ELF-1 (cell line): ENCODE results near the gene LIF.
"Not testable (repeated sequence)": the region's sequence is repeated elsewhere in the genome, so short reads cannot be mapped to it uniquely, and the experiment has no call there.

Experiments
- DNase-seq: peaks from one replicate; pipeline ENCODE4 v3.0.0-alpha.2; 2016; ENCODE audit warnings: low read depth, low spot score

Gene LIF

GRCh38 chr22:30244641-30245040 lies 1.9 kb downstream of the LIF start:
- no peak for DNase-seq

DNA sequence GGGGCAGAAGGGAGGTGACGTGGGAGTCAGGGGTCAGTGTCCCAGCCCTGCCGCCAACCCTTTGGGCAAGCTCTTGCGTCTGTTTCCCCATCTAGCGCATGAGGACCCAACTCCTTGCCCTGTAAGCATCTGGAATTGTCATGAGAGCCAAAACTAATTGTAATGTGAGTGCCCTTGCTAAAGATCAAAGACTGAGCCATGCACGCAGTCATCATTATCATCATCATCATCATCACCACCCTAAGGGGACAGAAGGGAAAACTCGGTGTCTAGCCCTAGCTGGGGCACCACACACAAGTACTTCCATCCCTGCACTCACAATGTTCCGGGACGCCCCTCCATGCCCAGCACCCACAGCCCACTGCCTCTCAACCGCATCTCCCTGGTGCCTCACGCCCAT lies 2.5 kb downstream of the LIF start:
- no peak for DNase-seq

DNA sequence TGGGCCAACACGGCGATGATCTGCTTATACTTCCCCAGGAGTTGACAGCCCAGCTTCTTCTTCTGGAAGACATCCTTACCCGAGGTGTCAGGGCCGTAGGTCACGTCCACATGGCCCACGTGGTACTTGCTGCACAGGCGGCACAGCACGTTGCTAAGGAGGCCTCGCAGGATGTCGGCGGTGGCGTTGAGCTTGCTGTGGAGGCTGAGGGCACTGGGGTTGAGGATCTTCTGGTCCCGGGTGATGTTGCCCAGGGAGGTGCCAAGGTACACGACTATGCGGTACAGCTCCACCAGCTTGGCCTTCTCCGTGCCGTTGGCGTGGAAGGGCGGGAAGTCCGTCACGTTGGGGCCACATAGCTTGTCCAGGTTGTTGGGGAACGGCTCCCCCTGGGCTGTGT lies 2.9 kb downstream of the LIF start:
- no peak for DNase-seq

DNA sequence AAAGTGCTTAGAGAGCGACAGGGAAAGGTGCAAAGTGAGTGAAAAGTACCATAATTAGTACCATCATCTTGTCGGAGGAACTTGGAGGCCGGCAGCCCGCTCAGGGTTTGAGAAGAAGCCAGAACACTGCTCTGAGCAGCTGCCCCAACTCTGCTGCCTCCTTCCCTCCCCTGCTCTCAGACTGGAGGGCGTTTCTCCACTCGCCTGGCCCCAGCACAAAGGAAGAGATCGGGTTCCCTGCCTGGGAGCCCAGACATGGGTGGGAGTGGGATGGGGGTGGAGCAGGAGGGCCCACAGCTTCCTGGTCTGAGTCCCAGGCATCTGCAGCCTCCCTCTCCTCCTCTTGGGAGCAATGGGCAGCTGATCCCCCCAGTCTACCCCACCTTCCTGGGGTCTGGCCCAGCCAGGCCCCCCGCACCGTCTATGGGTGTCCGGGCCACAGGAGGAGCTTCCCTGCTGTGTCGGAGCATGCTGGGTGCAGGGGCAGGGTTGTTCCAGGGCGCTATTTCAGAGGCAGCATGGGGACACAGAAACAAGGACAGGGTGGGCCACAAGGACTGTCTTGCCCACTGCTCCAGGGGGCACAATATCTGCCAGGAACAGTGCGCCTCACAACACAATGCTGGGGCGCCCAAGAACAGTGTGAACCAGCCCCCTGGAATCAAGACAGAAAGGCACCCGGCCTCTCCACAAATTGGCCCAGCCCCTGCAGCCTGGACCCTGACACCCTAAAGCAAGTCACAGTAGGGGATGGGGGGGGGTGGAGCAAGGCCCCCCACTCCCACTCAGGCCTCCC lies 4.8 kb downstream of the LIF start:
- no peak for DNase-seq

DNA sequence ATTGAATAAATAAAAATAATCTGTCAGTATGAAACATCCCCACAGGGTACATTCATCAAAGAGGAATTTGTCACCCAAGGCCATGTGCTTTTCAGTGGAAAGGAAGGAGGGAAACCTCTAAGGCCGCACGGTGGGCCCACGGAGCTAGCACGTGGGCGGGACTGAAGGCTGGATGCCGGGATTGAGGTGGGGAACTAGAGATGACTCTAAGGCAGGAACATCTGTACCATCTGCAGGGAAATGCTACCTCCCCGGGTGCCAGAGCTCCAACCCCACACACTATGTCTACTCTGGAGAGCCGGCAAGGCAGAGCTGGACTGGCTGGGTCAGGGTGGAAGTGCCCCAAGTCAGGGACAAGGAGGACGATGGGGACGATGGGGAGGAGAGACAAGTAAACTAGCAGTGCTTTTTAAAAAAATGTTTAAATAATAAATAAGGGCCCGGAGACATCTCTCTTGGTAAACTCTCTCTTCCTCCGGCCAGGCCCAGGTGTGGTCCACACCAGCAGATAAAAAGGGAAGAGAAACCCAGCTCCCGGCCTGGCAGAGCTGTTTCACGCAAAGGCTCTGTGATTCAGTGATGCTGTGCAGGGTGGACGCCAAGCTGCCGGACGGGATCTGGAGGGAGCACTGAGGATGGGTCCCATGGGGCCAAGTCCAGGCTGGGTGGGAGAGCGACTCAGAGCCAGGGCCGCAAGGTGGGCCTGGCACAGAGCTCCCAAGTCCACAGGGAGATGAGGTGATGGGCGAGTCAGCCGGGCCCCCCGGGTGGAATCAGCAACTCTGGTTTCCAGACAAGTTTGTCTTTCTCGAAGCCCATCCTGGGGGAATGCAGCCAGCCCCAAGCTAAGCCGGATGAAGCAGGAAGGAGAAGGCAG lies 5.8 kb downstream of the LIF start:
- no peak for DNase-seq

- no peak for DNase-seq
These were observed 6.8 kb downstream of the LIF start for GRCh38 chr22:30239488-30240405.

- DNase-seq, result no peak
These were observed 7.7 kb downstream of the LIF start for GRCh38 chr22:30238661-30239487.

DNA sequence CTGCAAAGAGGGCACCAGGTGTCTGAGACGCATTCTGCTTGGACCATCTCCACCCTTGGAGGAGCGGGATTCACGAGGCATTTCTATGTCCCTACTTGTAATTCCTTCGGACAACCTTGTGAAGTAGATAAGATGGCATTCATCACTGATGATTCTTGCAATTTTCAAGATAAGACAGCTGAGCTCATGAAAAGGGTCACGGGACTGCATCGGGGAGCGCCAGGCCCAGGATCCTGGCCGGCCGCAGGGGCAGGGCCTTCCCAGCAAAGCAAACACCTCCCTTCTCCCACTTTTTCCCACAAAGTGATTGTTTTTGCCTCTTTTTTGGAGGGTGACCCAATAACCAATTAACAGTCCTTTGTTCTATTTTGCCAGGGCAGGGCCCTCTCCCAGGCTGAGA lies 8.4 kb downstream of the LIF start:
- DNase-seq, result no peak

DNA sequence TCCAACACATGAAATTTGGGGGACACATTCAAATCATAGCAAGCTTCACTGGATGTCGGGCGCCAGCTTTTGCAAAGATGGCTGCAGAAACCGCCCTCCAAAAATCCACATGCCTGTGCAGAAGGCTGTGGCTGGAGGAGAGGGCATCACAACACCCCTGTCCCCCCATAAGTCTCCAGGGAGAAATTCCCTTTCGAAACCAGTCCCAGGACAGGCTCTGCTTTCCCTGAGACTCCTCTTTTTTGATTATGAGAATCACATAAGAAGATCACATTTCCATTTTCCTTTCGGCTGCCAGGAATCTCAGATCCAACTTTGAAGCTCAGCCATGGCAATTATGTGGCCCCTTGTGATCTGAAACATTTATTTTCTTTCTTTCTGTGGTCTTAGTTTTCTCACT lies 9.7 kb downstream of the LIF start:
- no peak for DNase-seq

GRCh38 chr22:30235687-30236170 lies 10.8 kb downstream of the LIF start:
- peak; percentile 54 for DNase-seq

GRCh38 chr22:30234786-30235470 lies 11.6 kb downstream of the LIF start:
- peak; percentile 69 for DNase-seq

DNA sequence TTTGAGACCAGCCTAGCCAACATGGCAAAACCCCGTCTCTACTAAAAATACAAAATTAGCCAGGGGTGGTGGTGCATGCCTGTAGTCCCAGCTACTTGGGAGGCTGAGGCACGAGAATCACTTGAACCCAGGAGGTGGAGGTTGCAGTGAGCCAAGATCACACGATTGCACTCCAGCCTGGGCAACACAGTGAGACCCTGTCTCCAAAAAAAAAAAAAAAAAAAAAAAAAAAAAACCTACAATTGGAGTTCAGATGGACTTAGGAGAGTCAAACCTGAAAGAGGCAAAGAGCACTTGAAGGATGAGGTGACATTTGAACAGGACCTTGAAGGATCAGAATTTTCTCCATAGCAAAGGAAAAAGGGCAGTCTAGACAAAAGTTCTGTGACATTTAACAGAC lies 12.2 kb downstream of the LIF start:
- not testable (repeated sequence) for DNase-seq

GRCh38 chr22:30233582-30233981 lies 13.0 kb downstream of the LIF start:
- no peak for DNase-seq

GRCh38 chr22:30232716-30233218 lies 13.8 kb downstream of the LIF start:
- no peak for DNase-seq

DNA sequence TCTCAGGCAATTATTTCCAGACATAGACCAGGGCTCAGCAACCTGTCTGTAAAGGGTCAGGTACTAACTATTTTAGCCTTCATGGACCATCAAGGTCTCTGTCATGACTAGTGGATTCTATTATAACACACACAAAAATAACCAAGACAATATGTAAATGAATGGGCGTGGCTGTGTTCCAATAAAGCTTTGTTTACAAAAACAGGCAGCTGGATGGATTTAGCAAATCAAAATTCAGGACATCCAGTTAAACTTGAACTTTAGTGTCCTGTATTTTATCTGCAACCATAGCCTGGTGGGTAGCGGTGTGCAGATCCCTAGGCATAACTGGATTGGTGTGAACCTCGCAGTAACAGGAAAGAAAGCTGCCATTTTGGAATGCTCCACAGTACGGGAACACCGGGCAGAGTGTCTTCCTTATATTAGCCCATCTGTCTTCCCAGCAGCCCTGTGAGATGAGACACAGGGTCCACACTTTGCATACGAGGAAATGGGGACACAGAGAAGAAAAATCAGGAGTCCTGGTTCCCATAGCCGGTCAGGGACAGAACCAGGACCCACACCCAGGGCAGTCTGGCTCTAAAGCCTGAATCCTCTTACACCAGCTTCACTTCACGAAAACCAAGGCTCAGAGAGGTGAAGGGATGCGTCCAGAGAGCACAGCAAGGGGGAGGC lies 15.6 kb downstream of the LIF start:
- DNase-seq, result no peak

GRCh38 chr22:30230330-30230729 lies 16.2 kb downstream of the LIF start:
- DNase-seq, result no peak

DNA sequence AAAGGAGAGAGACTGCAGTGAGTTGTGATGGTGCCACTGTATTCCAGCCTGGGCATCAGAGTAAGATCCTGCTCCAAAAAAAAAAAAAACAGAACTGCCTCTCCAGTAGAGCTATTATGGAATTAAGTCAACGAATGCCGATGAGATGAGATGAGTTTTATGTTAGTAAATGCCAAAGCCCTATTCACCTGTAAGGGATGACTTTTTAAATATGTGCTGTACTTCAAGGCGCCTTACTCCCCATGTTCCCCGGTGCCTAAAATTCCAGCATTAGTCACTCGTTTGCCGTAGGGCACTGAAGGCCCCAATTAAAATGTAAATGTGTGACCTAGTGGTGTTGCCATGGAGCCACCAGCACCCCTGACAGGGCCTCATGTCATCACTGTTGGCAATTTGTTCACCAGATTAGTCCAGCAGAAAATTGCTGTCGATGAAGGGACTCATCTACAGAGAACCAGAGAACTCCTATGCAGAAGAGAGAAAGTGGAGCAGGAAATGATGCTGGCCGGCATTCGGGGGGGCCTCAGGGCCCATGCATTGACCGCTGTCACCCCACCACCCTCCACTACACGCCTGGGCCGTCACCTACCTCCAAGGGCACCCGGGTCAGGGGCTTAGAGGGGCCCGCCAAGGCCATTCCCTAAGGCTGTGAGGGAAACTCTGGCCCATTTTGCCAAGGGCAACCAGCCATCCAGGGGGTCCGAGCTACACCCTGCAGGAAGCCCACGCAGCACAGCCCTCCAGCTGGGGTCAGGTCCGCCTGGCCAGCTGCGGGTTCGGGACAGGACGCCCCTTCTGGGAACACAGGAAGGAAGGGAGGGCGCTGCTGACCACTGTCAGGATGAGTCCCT lies 17.8 kb downstream of the LIF start:
- peak; percentile 77 for DNase-seq

DNA sequence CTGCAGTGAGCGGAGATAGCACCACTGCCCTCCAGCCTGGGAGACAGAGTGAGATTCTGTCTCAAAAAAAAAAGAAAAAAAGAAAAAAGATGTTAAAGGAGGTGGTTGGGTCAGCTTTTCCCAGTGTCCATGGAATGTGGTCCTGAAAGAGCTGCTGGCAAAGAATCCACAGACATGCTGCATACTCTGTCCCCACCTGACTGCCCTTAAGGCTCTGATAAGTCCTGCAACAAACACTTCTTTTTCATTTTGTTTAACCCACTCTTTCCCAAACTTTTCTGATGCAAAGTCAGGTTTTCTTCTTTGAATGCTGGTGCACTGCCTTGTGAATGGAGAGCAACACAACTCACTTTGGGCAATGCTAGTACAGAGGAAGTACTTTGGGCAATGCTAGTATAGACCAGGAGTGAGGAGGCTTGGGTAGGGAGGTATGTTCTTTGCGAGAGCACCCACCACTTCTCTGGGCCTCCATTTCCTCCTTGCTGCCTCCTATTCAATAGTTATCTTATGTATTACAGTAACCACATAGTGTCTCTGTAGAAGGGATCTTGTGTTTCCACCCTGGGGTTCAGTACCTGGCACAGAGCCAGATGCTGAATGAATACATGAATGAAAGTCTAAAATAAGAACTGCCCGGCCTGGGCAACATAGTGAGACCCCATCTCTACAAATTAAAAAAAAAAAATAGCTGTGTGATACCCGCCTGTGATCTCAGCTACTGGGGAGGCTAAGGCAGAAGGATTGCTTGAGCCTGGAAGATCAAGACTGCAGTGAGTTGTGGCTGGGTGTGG lies 18.9 kb downstream of the LIF start:
- no peak for DNase-seq
